ENCODE measurements around the gene TMEM120A. TPM values are rescaled to one million over a fixed set of nuclear protein-coding genes. Genes with fewer than 3 reads are reported as not detected.

The TMEM120A gene
- total RNA-seq, 2 donors from 2014 or later = 35.3 to 50.0 TPM

DNA sequence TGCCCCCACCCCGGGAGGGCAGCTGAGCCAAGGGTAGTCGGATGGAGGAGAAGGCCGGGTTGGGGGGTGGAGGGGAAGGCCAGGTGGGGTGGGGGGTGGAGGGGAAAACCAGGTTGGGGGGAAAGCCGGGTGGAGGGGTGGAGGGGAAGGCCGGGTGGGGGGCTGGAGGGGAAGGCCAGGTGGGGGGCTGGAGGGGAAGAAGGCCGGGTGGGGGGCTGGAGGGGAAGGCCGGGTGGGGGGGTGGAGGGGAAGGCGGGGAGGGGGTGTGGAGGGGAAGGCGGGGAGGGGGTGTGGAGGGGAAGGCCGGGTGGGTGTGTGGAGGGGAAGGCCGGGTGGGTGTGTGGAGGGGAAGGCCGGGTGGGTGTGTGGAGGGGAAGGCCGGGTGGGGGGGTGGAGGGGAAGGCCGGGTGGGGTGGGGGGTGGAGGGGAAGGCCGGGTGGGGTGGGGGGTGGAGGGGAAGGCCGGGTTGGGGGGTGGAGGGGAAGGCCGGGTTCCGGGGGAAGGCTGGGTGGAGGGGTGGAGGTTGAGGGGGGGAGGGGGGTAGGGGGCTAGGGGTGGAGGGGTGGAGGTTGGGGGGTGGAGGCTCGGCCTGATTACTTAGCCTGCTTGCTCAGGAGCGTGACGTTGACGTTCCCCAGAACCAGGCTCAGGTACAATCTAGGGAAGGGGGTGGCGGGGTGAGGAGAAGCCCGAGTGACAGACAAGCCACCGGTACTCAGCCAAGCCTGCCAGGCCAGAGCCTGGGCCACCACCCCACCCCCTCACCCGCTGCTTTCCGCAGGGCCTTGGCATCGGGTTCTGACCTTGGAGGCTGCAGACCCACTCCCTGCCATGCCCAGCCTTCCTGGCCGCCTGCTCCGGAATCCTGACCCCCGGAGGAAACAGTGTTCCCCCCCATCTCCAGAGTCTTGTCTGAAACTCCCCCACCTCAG lies 5.6 kb downstream of the TMEM120A start:
- Histone ChIP-seq H3K27ac (peak overlapping the region; percentile 90 to 95), H3K4me3 (no peak overlapping the region), H3K36me3 (peaks cover 43% of the 10 kb centered on the region), H3K4me1 (peaks cover 0 to 43% of the 10 kb centered on the region in 2 donors), H3K27me3 (no peaks in the 10 kb centered on the region), H3K9me3 (no peaks in the 10 kb centered on the region)
- no peak for DNase-seq (ENCODE audit: low spot score)
- no peak for TF ChIP-seq CTCF (IDR thresholded peaks at IDR 0.05)

- Histone ChIP-seq H3K9me3 (no peaks in the 10 kb centered on the region), H3K4me3 (no peak overlapping the region), H3K4me1 (peaks cover 0 to 35% of the 10 kb centered on the region in 2 donors), H3K27me3 (no peaks in the 10 kb centered on the region), H3K27ac (peak overlapping the region in 1 of 2 donors; percentile 70), H3K36me3 (peaks cover 52% of the 10 kb centered on the region)
- no peak for TF ChIP-seq CTCF (IDR thresholded peaks at IDR 0.05)
- no peak for DNase-seq (ENCODE audit: low spot score)
These were observed 6.4 kb downstream of the TMEM120A start for GRCh38 chr7:75987805-75988567.

- H3K27me3 ChIP-seq = no peaks in the 10 kb centered on the region
- H3K9me3 ChIP-seq = no peaks in the 10 kb centered on the region
- H3K27ac ChIP-seq = peak overlapping the region in 1 of 2 donors; percentile 70
- peaks cover 60% of the 10 kb centered on the region for H3K36me3 ChIP-seq
- H3K4me3 ChIP-seq = no peak overlapping the region
- H3K4me1 ChIP-seq = peaks cover 0 to 30% of the 10 kb centered on the region in 2 donors
- DNase-seq (ENCODE audit: low spot score) = no peak
- no peak for TF ChIP-seq CTCF (IDR thresholded peaks at IDR 0.05)
These were observed 7.2 kb downstream of the TMEM120A start for GRCh38 chr7:75987026-75987804.

GRCh38 chr7:75986147-75986781 lies 8.1 kb downstream of the TMEM120A start:
- H3K4me3 ChIP-seq = no peak overlapping the region
- H3K27me3 ChIP-seq = no peaks in the 10 kb centered on the region
- DNase-seq (ENCODE audit: low spot score) = no peak
- no peaks in the 10 kb centered on the region for H3K9me3 ChIP-seq
- peaks cover 69% of the 10 kb centered on the region for H3K36me3 ChIP-seq
- H3K27ac ChIP-seq = peak overlapping the region in 1 of 2 donors; percentile 70
- no peak for TF ChIP-seq CTCF (IDR thresholded peaks at IDR 0.05)
- peaks cover 0 to 22% of the 10 kb centered on the region in 2 donors for H3K4me1 ChIP-seq

DNA sequence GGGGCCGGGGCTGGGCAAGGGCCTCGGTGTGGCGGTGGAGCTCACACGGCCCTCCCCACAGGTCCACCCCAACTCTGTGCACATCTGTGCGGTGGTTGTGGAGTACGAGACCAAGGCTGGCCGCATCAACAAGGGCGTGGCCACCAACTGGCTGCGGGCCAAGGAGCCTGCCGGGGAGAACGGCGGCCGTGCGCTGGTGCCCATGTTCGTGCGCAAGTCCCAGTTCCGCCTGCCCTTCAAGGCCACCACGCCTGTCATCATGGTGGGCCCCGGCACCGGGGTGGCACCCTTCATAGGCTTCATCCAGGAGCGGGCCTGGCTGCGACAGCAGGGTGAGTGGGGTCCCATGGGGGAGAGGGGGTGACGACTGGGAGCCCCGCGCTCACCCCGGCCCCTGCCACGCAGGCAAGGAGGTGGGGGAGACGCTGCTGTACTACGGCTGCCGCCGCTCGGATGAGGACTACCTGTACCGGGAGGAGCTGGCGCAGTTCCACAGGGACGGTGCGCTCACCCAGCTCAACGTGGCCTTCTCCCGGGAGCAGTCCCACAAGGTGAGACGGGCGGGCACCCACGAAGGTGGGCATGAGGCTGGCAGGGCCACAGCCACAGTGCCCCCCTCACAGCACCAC lies 8.8 kb downstream of the TMEM120A start:
- Histone ChIP-seq H3K4me1 (peaks cover 0 to 16% of the 10 kb centered on the region in 2 donors), H3K27ac (peak overlapping the region in 1 of 2 donors; percentile 14), H3K9me3 (no peaks in the 10 kb centered on the region), H3K27me3 (no peaks in the 10 kb centered on the region), H3K4me3 (no peak overlapping the region), H3K36me3 (peaks cover 74% of the 10 kb centered on the region)
- no peak for DNase-seq (ENCODE audit: low spot score)
- no peak for TF ChIP-seq CTCF (IDR thresholded peaks at IDR 0.05)

All from right atrium auricular region (tissue), 2 donors.